GM19023 (cell line): Measurements from ENCODE around the gene QPCTL.
"Not testable (repeated sequence)": the region's sequence is repeated elsewhere in the genome, so short reads cannot be mapped to it uniquely, and the experiment has no call there.

Experiments used
- ATAC-seq: cut with Tn5 transposase; IDR thresholded peaks from one replicate; pipeline ENCODE4 v1.9.1; 2021; ENCODE audit warnings: mild to moderate bottlenecking, moderate library complexity; ENCODE audit not compliant: unreplicated experiment

The QPCTL gene

DNA sequence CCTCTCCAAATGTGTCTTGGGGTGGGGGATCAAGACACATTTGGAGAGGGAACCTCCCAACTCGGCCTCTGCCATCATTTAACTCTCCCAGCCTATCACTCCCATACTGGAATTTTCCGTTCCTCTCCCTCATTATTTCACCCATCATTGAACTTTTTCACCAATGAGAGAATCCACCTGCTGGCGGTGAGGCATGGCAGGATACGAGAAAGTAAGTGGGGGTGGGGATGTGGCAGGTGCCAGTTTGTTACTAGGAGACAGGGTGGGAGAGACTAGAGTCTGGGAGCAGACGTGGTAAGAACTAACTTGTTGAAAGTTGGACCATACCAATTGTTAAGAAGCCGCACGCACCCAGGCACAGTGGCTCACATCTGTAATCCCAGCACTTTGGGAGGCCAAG, 17.5 kb upstream of the QPCTL start:
- no peak for ATAC-seq

- no peak for ATAC-seq
Observed at GRCh38 chr19:45676851-45677263, 15.6 kb upstream of the QPCTL start.

GRCh38 chr19:45677351-45678230, 14.9 kb upstream of the QPCTL start:
- ATAC-seq, result no peak

DNA sequence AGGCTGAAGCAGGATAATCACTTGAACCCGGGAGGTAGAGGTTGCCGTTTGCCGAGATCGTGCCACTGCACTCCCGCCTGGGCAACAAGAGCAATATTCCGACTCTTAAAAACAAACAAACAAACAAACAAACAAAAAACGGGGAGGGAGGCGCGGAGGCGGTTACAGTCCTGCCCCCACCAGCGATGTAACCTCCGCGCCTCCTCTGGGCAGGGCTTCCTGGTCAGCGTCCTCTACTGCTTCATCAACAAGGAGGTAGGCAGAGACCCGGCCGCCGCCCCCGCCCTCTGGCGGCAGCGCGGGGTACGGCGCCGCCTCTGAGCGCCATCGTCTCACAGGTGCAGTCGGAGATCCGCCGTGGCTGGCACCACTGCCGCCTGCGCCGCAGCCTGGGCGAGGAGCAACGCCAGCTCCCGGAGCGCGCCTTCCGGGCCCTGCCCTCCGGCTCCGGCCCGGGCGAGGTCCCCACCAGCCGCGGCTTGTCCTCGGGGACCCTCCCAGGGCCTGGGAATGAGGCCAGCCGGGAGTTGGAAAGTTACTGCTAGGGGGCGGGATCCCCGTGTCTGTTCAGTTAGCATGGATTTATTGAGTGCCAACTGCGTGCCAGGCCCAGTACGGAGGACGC, 11.0 kb upstream of the QPCTL start:
- peak; percentile 61 for ATAC-seq

DNA sequence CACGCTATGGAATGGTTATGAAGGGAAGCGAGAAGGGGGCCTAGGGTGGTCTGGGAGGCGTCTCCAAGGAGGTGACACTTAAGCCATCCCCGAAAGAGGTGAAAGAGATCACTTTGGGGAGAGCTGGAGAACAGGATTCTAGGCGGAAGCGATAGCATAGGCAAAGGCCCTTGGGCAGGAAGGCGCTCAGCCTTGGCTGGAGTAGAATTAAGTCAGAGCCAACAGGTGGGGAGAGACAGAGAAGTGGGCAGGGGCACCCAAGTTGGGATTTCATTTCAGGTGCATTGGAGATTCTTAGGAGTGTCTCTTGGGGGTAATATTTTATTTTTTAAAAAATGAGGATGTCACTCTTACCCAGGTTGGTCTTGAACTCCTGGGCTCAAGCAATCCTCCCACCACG, 10.3 kb upstream of the QPCTL start:
- no peak for ATAC-seq

DNA sequence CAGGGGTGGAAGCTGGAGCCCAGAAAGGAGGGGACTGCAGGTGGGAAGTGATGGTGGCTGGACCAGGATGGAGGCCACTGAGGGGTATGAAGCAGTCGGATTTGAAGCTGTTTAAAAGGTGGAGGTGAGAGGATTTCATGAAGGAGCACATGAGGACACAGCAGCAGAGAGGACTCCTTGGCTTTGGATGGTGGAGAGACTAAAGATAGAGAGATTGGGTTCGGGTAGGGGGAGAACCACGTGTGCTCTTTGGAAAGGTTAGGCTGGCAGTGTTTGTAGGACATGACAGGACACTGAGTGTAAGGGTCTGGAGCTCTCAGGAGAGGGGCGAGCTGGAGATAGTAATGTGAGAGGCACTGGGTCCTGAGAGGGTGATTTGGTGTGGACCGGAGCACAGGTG, 9.6 kb upstream of the QPCTL start:
- ATAC-seq, result no peak

DNA sequence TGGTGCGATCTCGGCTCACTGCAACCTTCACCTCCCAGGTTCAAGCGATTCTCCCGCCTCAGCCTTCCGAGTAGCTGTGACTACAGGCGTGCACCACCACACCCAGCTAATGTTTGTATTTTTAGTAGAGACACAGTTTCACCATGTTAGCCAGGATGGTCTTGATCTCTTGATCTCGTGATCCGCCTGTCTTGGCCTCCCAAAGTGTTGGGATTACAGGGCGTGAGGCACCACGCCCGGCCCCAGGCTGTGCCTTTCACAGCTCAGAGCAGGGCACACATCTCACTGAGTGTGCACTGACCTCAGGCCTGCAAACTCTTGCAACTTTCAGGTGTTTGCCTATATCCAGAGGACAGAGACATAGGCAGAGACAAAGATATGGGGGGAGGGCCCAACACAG, 7.4 kb upstream of the QPCTL start:
- ATAC-seq, result not testable (repeated sequence)

DNA sequence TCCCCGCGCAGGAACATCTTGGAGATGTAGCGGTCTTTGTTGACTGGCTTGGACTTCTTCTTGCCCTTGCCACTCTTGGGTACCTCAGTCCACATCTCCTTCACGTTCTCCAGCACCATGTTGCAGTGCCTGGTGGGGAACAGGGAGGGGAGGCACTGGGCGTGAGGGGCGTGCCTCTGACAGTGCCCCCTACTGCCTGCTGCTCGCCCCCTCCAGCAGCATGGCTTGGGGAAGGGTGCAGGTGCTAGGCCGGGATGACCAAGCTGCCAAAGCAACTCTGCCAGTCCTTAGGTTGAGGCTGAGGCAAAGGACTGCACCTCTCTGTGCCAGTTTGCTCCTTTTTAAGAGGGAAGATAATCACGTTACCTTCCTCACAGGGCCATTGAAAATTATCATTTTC, 4.9 kb upstream of the QPCTL start:
- ATAC-seq, result no peak

GRCh38 chr19:45691516-45692186, 815 bp upstream of the QPCTL start, which contains the start of gene SNRPD2:
Gene SNRPD2 (minus strand): TSS chr19:45691953. CDS start chr19:45691888, 65 bp downstream.
- ATAC-seq, result peak; percentile 59

DNA sequence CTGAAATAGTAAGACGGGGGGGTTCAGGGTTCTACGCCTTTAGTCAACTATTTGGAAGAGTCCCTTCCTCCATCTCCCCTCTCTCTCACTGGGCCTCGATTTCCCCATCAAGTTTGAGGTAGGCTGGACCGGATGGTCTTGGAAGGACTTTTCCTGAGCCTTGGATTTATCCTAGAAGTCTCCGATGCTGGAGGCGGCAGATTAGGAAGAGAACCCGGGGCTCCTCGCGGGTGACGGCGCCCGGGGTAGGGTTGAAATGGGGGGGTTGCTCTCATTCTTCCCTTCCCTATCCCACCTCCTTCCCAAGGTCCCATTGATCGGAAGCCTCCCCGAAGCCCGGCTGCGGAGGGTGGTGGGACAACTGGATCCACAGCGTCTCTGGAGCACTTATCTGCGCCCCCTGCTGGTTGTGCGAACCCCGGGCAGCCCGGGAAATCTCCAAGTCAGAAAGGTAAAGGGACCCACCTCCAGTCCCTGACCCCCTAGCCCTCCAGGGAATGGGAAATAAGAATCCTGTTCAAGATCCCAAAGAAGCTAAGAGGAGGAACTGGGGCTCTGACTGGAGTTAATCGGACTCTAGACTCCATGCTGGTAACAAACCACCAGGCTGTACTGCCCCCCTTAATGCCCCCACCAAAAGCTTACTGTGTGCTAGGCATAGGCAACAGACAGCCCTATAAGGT, 781 bp downstream of the QPCTL start:
- ATAC-seq, result no peak

GRCh38 chr19:45701676-45702075, 9.2 kb downstream of the QPCTL start:
- no peak for ATAC-seq

GRCh38 chr19:45705115-45705514, 12.6 kb downstream of the QPCTL start:
- no peak for ATAC-seq

- no peak for ATAC-seq
Observed at GRCh38 chr19:45705710-45706415, 13.4 kb downstream of the QPCTL start.

DNA sequence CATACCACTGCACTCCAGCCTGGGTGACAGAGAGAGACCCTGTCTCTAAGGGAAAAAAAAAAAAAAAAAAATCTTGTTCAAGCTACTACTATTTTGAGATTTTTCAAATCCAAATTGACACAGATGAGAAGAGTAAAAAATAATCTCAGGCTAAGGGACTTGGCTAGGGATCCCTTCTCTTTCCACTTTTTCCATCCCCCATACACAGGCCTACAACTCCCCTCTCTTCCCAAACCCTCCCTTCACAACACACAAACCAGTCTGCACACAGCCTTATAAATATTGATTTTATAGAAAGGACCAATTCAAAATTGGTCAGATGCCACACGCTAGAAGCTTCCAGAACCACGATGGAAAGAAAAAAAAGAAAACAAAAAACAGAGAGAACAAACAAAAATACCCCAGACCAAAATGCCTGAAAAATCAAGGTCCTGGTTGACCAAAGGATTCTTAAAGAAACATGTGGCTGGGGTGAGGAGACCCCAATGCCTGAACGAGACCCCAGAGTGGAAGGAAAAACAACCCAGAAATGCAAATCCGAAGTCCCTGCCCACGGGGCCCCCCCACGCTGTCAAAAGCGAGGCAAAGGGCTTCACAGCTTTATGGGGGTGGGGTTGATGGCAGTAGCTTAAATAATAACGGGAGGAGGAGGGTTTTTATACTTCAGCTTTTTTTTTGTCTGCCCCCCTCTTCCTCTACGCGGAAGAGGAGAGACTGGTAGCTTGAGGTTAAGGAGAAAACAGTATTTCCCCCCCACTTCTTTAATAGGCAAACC, 18.1 kb downstream of the QPCTL start:
- ATAC-seq, result no peak

- no peak for ATAC-seq
Observed at GRCh38 chr19:45711851-45712698, 19.6 kb downstream of the QPCTL start.

DNA sequence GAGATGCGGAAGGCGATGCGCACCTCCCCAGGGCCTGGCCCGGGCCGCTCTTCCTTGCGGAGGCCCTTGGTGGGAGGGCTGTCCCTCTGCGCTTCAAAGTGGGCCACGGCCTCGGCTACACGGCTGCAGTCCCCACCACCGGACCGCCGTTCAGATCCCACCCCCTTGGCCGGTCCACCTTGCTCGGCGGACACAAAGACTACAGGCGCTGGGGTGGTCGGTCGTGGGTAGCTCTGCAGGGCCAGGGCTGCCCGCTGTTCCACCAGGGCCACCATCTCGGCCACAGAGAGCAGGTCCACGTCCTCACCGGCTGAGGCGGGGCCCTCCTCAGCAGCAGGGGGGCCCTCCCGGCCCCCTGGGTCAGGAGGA, 20.2 kb downstream of the QPCTL start:
- no peak for ATAC-seq

DNA sequence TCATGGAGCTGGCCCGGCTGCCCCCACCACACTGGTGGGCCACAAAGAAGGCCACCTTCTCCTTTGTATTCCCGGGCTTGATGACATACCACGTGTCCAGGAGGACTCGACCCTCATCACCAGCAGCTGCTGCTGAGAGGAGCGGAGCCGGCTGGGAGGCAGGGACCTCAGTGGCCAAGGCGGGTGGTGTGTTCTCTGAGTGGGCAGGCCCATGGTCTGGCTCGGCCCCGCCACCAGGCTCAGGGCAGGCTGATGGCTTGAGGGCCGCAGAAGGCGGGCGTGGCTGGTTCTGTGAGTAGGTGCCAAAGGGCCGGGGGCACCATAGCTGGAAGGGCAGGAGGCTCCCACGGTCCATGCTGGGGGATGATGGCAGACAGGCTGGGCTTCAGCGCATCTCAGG, 20.7 kb downstream of the QPCTL start:
- ATAC-seq, result no peak

- no peak for ATAC-seq
Observed at GRCh38 chr19:45715139-45715538, 22.7 kb downstream of the QPCTL start.
